OCI-LY7 (cell line): ENCODE results near the gene FHIT.

ENCODE experiments used
- EZH2phosphoT487 ChIP-seq: fragments of 200-600 bp; sonication (generic); IDR thresholded peaks from 2 replicates; pipeline ENCODE4 v1.6.1; 2018; ENCODE audit warnings: low read depth, borderline replicate concordance, mild to moderate bottlenecking, mixed run types, antibody characterized with exemption, low read length, moderate library complexity, mixed read lengths
- TF ChIP-seq, protein P1 (sequence below): fragments of 200-600 bp; sonication (generic); conservative IDR thresholded peaks from 2 replicates; pipeline ENCODE4 v1.5.1; 2014; ENCODE audit warnings: mild to moderate bottlenecking, antibody characterized with exemption, low read length, moderate library complexity, mixed read lengths

DNA sequence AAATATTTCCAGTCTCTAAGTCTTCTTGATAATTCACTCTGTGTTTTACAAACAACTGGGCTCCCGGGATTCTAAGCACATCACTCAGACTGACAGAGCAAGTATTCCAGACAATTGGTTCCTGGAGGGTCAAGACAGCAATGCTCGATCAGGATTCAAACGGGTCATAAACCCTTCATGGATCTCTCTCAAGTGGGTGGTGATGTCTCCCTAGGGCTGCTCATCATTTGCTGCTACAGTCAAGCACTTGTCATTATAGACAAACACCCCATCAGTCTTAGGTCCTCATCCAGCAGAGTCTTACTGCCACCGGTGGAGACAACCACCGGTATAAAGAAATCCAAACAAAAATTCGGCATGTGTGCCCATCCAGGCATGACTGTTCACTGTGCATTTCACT, 921.1 kb downstream of the FHIT start:
- TF ChIP-seq, protein P1, sequence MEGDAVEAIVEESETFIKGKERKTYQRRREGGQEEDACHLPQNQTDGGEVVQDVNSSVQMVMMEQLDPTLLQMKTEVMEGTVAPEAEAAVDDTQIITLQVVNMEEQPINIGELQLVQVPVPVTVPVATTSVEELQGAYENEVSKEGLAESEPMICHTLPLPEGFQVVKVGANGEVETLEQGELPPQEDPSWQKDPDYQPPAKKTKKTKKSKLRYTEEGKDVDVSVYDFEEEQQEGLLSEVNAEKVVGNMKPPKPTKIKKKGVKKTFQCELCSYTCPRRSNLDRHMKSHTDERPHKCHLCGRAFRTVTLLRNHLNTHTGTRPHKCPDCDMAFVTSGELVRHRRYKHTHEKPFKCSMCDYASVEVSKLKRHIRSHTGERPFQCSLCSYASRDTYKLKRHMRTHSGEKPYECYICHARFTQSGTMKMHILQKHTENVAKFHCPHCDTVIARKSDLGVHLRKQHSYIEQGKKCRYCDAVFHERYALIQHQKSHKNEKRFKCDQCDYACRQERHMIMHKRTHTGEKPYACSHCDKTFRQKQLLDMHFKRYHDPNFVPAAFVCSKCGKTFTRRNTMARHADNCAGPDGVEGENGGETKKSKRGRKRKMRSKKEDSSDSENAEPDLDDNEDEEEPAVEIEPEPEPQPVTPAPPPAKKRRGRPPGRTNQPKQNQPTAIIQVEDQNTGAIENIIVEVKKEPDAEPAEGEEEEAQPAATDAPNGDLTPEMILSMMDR, result no peak
- TF ChIP-seq EZH2phosphoT487, result no peak
